Caco-2 (cell line): ENCODE measurements around the gene TTC28. TPM values are rescaled to one million over a fixed set of nuclear protein-coding genes. Genes with fewer than 3 reads are reported as not detected.

ENCODE experiments used
- BruUV-seq: library from RNA; stranded (reverse); fragments of 400-500 nt; replicated peaks from 2 replicates; lab custom pipeline; 2021; lab: Mats Ljungman, UMichigan
- CTCF ChIA-PET: fragments of 300-600 bp; sonication (Branson Sonifier 250); formaldehyde crosslinking; loops from one replicate; lab custom pipeline; 2022; ENCODE audit warnings: antibody characterized with exemption; lab: Charles Lee
- POLR2A ChIA-PET: fragments of 300-600 bp; sonication (Branson Sonifier 250); formaldehyde crosslinking; loops from one replicate; lab custom pipeline; 2022; ENCODE audit warnings: antibody characterized with exemption; lab: Charles Lee
- DNase-seq, 2 experiments: peaks; one replicate each; pipeline versions ENCODE4 v3.0.0 to v3.0.0-alpha.2; 2020 to 2022
- H3K27me3 ChIP-seq: replicated peaks from 2 replicates; pipeline ENCODE4 v1.6.0; 2011; ENCODE audit warnings: low read length; ENCODE audit not compliant: control insufficient read depth, insufficient read depth
- H3K36me3 ChIP-seq: 2 replicates; pipeline ENCODE4 v1.5.1; 2011; ENCODE audit warnings: low read length; ENCODE audit not compliant: control insufficient read depth, insufficient read depth
- H3K4me1 ChIP-seq: fragments of 250-450 bp; sonication (Bioruptor Pico); 2 replicates; pipeline ENCODE4 v1.5.1; 2020; ENCODE audit warnings: mild to moderate bottlenecking
- H3K4me3 ChIP-seq: 2 replicates; pipeline ENCODE4 v1.5.1; 2011; ENCODE audit warnings: low read depth, mild to moderate bottlenecking, control low read depth, low read length
- H3K9me3 ChIP-seq: fragments of 250-450 bp; sonication (Bioruptor Pico); 2 replicates; pipeline ENCODE4 v1.5.1; 2020; ENCODE audit warnings: mild to moderate bottlenecking, moderate library complexity
- H3K27ac Mint-ChIP-seq: one replicate; pipeline ENCODE4 v1.8.0; 2022; ENCODE audit warnings: mixed read lengths; ENCODE audit not compliant: unreplicated experiment
- H3K27me3 Mint-ChIP-seq: one replicate; pipeline ENCODE4 v1.8.0; 2022; ENCODE audit warnings: mixed read lengths; ENCODE audit not compliant: insufficient read depth, unreplicated experiment
- H3K36me3 Mint-ChIP-seq: one replicate; pipeline ENCODE4 v1.8.0; 2022; ENCODE audit warnings: mild to moderate bottlenecking, mixed read lengths; ENCODE audit not compliant: insufficient read depth, unreplicated experiment
- H3K4me1 Mint-ChIP-seq: one replicate; pipeline ENCODE4 v1.8.0; 2022; ENCODE audit warnings: low read depth, mixed read lengths; ENCODE audit not compliant: unreplicated experiment
- H3K4me3 Mint-ChIP-seq: one replicate; pipeline ENCODE4 v1.8.0; 2022; ENCODE audit warnings: mild to moderate bottlenecking, moderate library complexity, mixed read lengths; ENCODE audit not compliant: unreplicated experiment
- H3K9me3 Mint-ChIP-seq: one replicate; pipeline ENCODE4 v1.8.0; 2022; ENCODE audit warnings: mixed read lengths; ENCODE audit not compliant: unreplicated experiment
- intact Hi-C: fragments of 100-400 bp; cut with micrococcal nuclease; formaldehyde crosslinking; loops from one replicate; pipeline ENCODE4 v1.10.0; 2022; ENCODE audit not compliant: unreplicated experiment
- total RNA-seq: library from RNA; stranded (reverse); gene quantifications from 2 replicates; pipeline ENCODE4 v1.2.3, GENCODE V29; 2022
- TF ChIP-seq, protein P1 (sequence below), 2 experiments: fragments of 200-600 bp in 1 of 2; IDR thresholded peaks; 1 replicate in 1 of 2; 2 replicates in 1 of 2; pipeline versions ENCODE4 v1.5.1 to v1.8.0; 2011 to 2022; ENCODE audit warnings: antibody characterized with exemption in 1 of 2, control low read depth in 1 of 2, inconsistent platforms in 1 of 2, low read depth in 1 of 2, low read length in 1 of 2, mild to moderate bottlenecking in 1 of 2, moderate library complexity in 1 of 2; ENCODE audit not compliant: insufficient read depth in 1 of 2, severe bottlenecking in 1 of 2, unreplicated experiment in 1 of 2

TTC28 gene
- total RNA-seq, 1 experiment from 2014 or later, result 12.0 TPM

- Histone ChIP-seq H3K9me3 (no peaks in the 10 kb centered on the region), H3K4me3 (no peak overlapping the region), H3K4me1 (no peaks in the 10 kb centered on the region), H3K27me3 (no peaks in the 10 kb centered on the region), H3K36me3 (no peaks in the 10 kb centered on the region)
- TF ChIP-seq, protein P1, sequence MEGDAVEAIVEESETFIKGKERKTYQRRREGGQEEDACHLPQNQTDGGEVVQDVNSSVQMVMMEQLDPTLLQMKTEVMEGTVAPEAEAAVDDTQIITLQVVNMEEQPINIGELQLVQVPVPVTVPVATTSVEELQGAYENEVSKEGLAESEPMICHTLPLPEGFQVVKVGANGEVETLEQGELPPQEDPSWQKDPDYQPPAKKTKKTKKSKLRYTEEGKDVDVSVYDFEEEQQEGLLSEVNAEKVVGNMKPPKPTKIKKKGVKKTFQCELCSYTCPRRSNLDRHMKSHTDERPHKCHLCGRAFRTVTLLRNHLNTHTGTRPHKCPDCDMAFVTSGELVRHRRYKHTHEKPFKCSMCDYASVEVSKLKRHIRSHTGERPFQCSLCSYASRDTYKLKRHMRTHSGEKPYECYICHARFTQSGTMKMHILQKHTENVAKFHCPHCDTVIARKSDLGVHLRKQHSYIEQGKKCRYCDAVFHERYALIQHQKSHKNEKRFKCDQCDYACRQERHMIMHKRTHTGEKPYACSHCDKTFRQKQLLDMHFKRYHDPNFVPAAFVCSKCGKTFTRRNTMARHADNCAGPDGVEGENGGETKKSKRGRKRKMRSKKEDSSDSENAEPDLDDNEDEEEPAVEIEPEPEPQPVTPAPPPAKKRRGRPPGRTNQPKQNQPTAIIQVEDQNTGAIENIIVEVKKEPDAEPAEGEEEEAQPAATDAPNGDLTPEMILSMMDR (IDR thresholded peaks at IDR 0.05; ENCODE audit: insufficient read depth in 1 of 2, low read depth in 1 of 2, low read length in 1 of 2, severe bottlenecking in 1 of 2, unreplicated experiment in 1 of 2), result no peak
- ChIA-PET POLR2A (no interaction called here), CTCF (no interaction called here)
- no TSS peak for BruUV-seq
- Mint-ChIP-seq H3K4me3 (no peak overlapping the region), H3K27ac (no peak overlapping the region), H3K27me3 (no peaks in the 10 kb centered on the region), H3K36me3 (no peaks in the 10 kb centered on the region), H3K9me3 (no peaks in the 10 kb centered on the region), H3K4me1 (no peaks in the 10 kb centered on the region)
- DNase-seq, result peak in 1 of 2 experiments; percentile 19
- intact Hi-C loops, result no loop called here
Observed at GRCh38 chr22:27994481-27995331, 684.9 kb downstream of the TTC28 start.

- Histone ChIP-seq H3K4me1 (no peaks in the 10 kb centered on the region), H3K36me3 (no peaks in the 10 kb centered on the region), H3K9me3 (no peaks in the 10 kb centered on the region), H3K27me3 (no peaks in the 10 kb centered on the region), H3K4me3 (no peak overlapping the region)
- Mint-ChIP-seq H3K36me3 (no peaks in the 10 kb centered on the region), H3K27ac (no peak overlapping the region), H3K27me3 (no peaks in the 10 kb centered on the region), H3K4me1 (no peaks in the 10 kb centered on the region), H3K4me3 (no peak overlapping the region), H3K9me3 (no peaks in the 10 kb centered on the region)
- BruUV-seq, result no TSS peak
- ChIA-PET CTCF (no interaction called here), POLR2A (no interaction called here)
- intact Hi-C loops, result no loop called here
- TF ChIP-seq, protein P1 (IDR thresholded peaks at IDR 0.05; ENCODE audit: insufficient read depth in 1 of 2, low read depth in 1 of 2, low read length in 1 of 2, severe bottlenecking in 1 of 2, unreplicated experiment in 1 of 2), result no peak
- peak in 1 of 2 experiments; percentile 15 for DNase-seq
Observed at GRCh38 chr22:27993774-27994350, 685.8 kb downstream of the TTC28 start.

- BruUV-seq, result no TSS peak
- no peaks in the 10 kb centered on the region for H3K9me3 Mint-ChIP-seq
- no peaks in the 10 kb centered on the region for H3K4me1 ChIP-seq
- H3K4me3 ChIP-seq, result no peak overlapping the region
- no peak overlapping the region for H3K4me3 Mint-ChIP-seq
- no peaks in the 10 kb centered on the region for H3K9me3 ChIP-seq
- DNase-seq, result peak in 1 of 2 experiments; percentile 19
- H3K36me3 Mint-ChIP-seq, result no peaks in the 10 kb centered on the region
- POLR2A ChIA-PET, result no interaction called here
- intact Hi-C loops, result no loop called here
- TF ChIP-seq, protein P1 (IDR thresholded peaks at IDR 0.05; ENCODE audit: insufficient read depth in 1 of 2, low read depth in 1 of 2, low read length in 1 of 2, severe bottlenecking in 1 of 2, unreplicated experiment in 1 of 2), result no peak
- no peaks in the 10 kb centered on the region for H3K4me1 Mint-ChIP-seq
- H3K27me3 ChIP-seq, result no peaks in the 10 kb centered on the region
- no peak overlapping the region for H3K27ac Mint-ChIP-seq
- CTCF ChIA-PET, result interaction anchor here (0.9 kb wide), 1 partner anchor 27 kb away, joined by 3 read pairs; no protein-coding TSS in a partner anchor
- H3K27me3 Mint-ChIP-seq, result no peaks in the 10 kb centered on the region
- no peaks in the 10 kb centered on the region for H3K36me3 ChIP-seq
Observed at GRCh38 chr22:27993201-27993635, 686.4 kb downstream of the TTC28 start.
